NCI-H526 treated with DMSO at 0.1 percent for 48 hours (cell line): ENCODE measurements around the gene RIC3.

Source experiments
- DNase-seq: peaks from one replicate; lab custom pipeline; 2025; lab: John Stamatoyannopoulos, UW

Gene RIC3

GRCh38 chr11:8102965-8103364 is 65.9 kb downstream of the RIC3 start:
- no peak for DNase-seq

- no peak for DNase-seq
Observed at GRCh38 chr11:8102296-8102915, 66.4 kb downstream of the RIC3 start.

- no peak for DNase-seq
Observed at GRCh38 chr11:8101421-8101820, 67.4 kb downstream of the RIC3 start.

GRCh38 chr11:8100605-8101004 is 68.2 kb downstream of the RIC3 start:
- no peak for DNase-seq

- no peak for DNase-seq
Observed at GRCh38 chr11:8100158-8100557, 68.7 kb downstream of the RIC3 start.

- peak; percentile 34 for DNase-seq
Observed at GRCh38 chr11:8099291-8099899, 69.4 kb downstream of the RIC3 start.

- no peak for DNase-seq
Observed at GRCh38 chr11:8098879-8099278, 69.9 kb downstream of the RIC3 start.

GRCh38 chr11:8098361-8098760 is 70.5 kb downstream of the RIC3 start:
- no peak for DNase-seq

- no peak for DNase-seq
Observed at GRCh38 chr11:8097926-8098325, 70.9 kb downstream of the RIC3 start.

- no peak for DNase-seq
Observed at GRCh38 chr11:8097468-8097867, 71.4 kb downstream of the RIC3 start.

- no peak for DNase-seq
Observed at GRCh38 chr11:8097062-8097461, 71.8 kb downstream of the RIC3 start.

GRCh38 chr11:8096575-8096974 is 72.2 kb downstream of the RIC3 start:
- no peak for DNase-seq

GRCh38 chr11:8095806-8096522 is 72.9 kb downstream of the RIC3 start:
- DNase-seq = no peak

GRCh38 chr11:8095371-8095770 is 73.5 kb downstream of the RIC3 start:
- no peak for DNase-seq

- DNase-seq = no peak
Observed at GRCh38 chr11:8094656-8095055, 74.2 kb downstream of the RIC3 start.

- no peak for DNase-seq
Observed at GRCh38 chr11:8093931-8094575, 74.8 kb downstream of the RIC3 start.

GRCh38 chr11:8092587-8093424 is 76.0 kb downstream of the RIC3 start:
- DNase-seq = peak; percentile 41

GRCh38 chr11:8091721-8092120 is 77.1 kb downstream of the RIC3 start:
- DNase-seq = no peak

GRCh38 chr11:8090756-8091155 is 78.1 kb downstream of the RIC3 start:
- peak; percentile 39 for DNase-seq

GRCh38 chr11:8089791-8090510 is 78.9 kb downstream of the RIC3 start:
- DNase-seq = no peak

- no peak for DNase-seq
Observed at GRCh38 chr11:8087756-8088155, 81.1 kb downstream of the RIC3 start.
